GM23338 (cell line): ENCODE measurements around the gene MVB12B. TPM values are rescaled to one million over a fixed set of nuclear protein-coding genes. Genes with fewer than 3 reads are reported as not detected.

Experiments used
- ATAC-seq: fragments of 200-7000 bp; cut with Tn5 transposase; 3 replicates; pipeline ENCODE4 v1.9.1; 2020
- DNase-seq: peaks from one replicate; pipeline ENCODE4 v3.0.0-alpha.2; 2015; ENCODE audit warnings: low spot score
- H2AFZ ChIP-seq: fragments of 200-600 bp; sonication (generic); 2 replicates; pipeline ENCODE4 v1.8.0; 2016; ENCODE audit warnings: antibody characterized with exemption, mild to moderate bottlenecking, moderate library complexity
- H3F3A ChIP-seq: fragments of 200-600 bp; sonication (generic); replicated peaks from 2 replicates; pipeline ENCODE4 v1.8.0; 2017; ENCODE audit warnings: antibody characterized with exemption, mixed run types, low read depth
- H3K27ac ChIP-seq: fragments of 200-600 bp; sonication (generic); 2 replicates; pipeline ENCODE4 v1.6.1; 2016; ENCODE audit warnings: low read depth
- H3K27me3 ChIP-seq: fragments of 200-600 bp; sonication (generic); 2 replicates; pipeline ENCODE4 v1.8.0; 2016; ENCODE audit warnings: mild to moderate bottlenecking, mixed run types, moderate library complexity; ENCODE audit not compliant: insufficient read depth
- H3K36me3 ChIP-seq: fragments of 200-600 bp; sonication (generic); 2 replicates; pipeline ENCODE4 v1.8.0; 2016; ENCODE audit warnings: mild to moderate bottlenecking; ENCODE audit not compliant: insufficient read depth
- H3K4me1 ChIP-seq: fragments of 200-600 bp; sonication (generic); 2 replicates; pipeline ENCODE4 v1.8.0; 2016; ENCODE audit warnings: mild to moderate bottlenecking, moderate library complexity; ENCODE audit not compliant: insufficient read depth
- H3K4me2 ChIP-seq: fragments of 200-600 bp; sonication (generic); 2 replicates; pipeline ENCODE4 v1.7.1; 2017; ENCODE audit warnings: mixed run types
- H3K4me3 ChIP-seq: fragments of 200-600 bp; sonication (generic); 2 replicates; pipeline ENCODE4 v1.6.1; 2016; ENCODE audit warnings: mixed run types
- H3K79me2 ChIP-seq: fragments of 200-600 bp; sonication (generic); replicated peaks from 2 replicates; pipeline ENCODE4 v1.8.0; 2017; ENCODE audit warnings: mild to moderate bottlenecking; ENCODE audit not compliant: insufficient read depth
- H3K9me2 ChIP-seq: fragments of 200-600 bp; sonication (generic); 2 replicates; pipeline ENCODE4 v1.8.0; 2017; ENCODE audit not compliant: insufficient read depth
- H4K20me1 ChIP-seq: fragments of 200-600 bp; sonication (generic); replicated peaks from 2 replicates; pipeline ENCODE4 v1.8.0; 2017; ENCODE audit warnings: mild to moderate bottlenecking; ENCODE audit not compliant: insufficient read depth
- H3K27ac Mint-ChIP-seq: 2 replicates; pipeline ENCODE4 v1.8.0; 2020; ENCODE audit warnings: inconsistent platforms, mild to moderate bottlenecking, moderate library complexity, mixed read lengths
- H3K27me3 Mint-ChIP-seq: 3 replicates; pipeline ENCODE4 v1.8.0; 2022; ENCODE audit warnings: low read depth, mild to moderate bottlenecking, moderate library complexity, mixed read lengths, inconsistent platforms; ENCODE audit not compliant: insufficient read depth, poor library complexity
- H3K36me3 Mint-ChIP-seq: 3 replicates; pipeline ENCODE4 v1.8.0; 2021; ENCODE audit warnings: low read depth, mild to moderate bottlenecking, inconsistent platforms, moderate library complexity, mixed read lengths
- H3K4me1 Mint-ChIP-seq: 3 replicates; pipeline ENCODE4 v1.8.0; 2020; ENCODE audit warnings: mild to moderate bottlenecking, inconsistent platforms, mixed read lengths
- H3K4me3 Mint-ChIP-seq: 3 replicates; pipeline ENCODE4 v1.8.0; 2021; ENCODE audit warnings: moderate library complexity, mild to moderate bottlenecking, inconsistent platforms, mixed read lengths
- H3K9me3 Mint-ChIP-seq: 3 replicates; pipeline ENCODE4 v1.8.0; 2020; ENCODE audit warnings: moderate library complexity, mild to moderate bottlenecking, inconsistent platforms, mixed read lengths
- CREB1 ChIP-seq: fragments of 250-450 bp; sonication (Bioruptor Pico); IDR thresholded peaks from 2 replicates; pipeline ENCODE4 v1.5.0; 2020; ENCODE audit warnings: low read depth, mild to moderate bottlenecking, moderate library complexity
- CTCF ChIP-seq, 2 experiments: fragments of 200-600 bp in 1 of 2; sonication (generic) in 1 of 2; conservative IDR thresholded peaks; 2 replicates each; pipeline versions ENCODE4 v1.5.1 to v1.6.1; 2016 to 2017; ENCODE audit warnings: antibody characterized with exemption in 2 of 2, low read depth in 2 of 2, mild to moderate bottlenecking in 2 of 2, moderate library complexity in 1 of 2
- EZH2 ChIP-seq: fragments of 200-600 bp; sonication (generic); IDR thresholded peaks from one replicate; pipeline ENCODE4 v1.8.0; 2017; ENCODE audit warnings: antibody characterized with exemption, mild to moderate bottlenecking, low read depth; ENCODE audit not compliant: unreplicated experiment
- EZH2phosphoT487 ChIP-seq: fragments of 200-600 bp; sonication (generic); IDR thresholded peaks from one replicate; pipeline ENCODE4 v1.8.1; 2018; ENCODE audit warnings: antibody characterized with exemption; ENCODE audit not compliant: unreplicated experiment
- JUNB ChIP-seq: IDR thresholded peaks from one replicate; pipeline ENCODE4 v1.6.1; 2016; ENCODE audit warnings: antibody characterized with exemption; ENCODE audit not compliant: unreplicated experiment
- NANOG ChIP-seq: IDR thresholded peaks from 2 replicates; pipeline ENCODE4 v1.6.1; 2016; ENCODE audit warnings: antibody characterized with exemption, borderline replicate concordance
- POLR2AphosphoS5 ChIP-seq: IDR thresholded peaks from 2 replicates; pipeline ENCODE4 v1.6.1; 2016; ENCODE audit warnings: antibody characterized with exemption, low read depth
- STAT1 ChIP-seq: IDR thresholded peaks from one replicate; pipeline ENCODE4 v1.6.1; 2016; ENCODE audit warnings: antibody characterized with exemption; ENCODE audit not compliant: unreplicated experiment
- ZNF114 ChIP-seq: fragments of 250-450 bp; sonication (Bioruptor Pico); IDR thresholded peaks from 2 replicates; pipeline ENCODE4 v1.5.0; 2020; ENCODE audit warnings: mild to moderate bottlenecking, moderate library complexity
- ZNF331 ChIP-seq: fragments of 250-450 bp; sonication (Bioruptor Pico); IDR thresholded peaks from 2 replicates; pipeline ENCODE4 v1.5.0; 2020; ENCODE audit warnings: low read depth, mild to moderate bottlenecking, moderate library complexity
- ZNF462 ChIP-seq: fragments of 250-450 bp; sonication (Bioruptor Pico); IDR thresholded peaks from 2 replicates; pipeline ENCODE4 v1.5.0; 2020; ENCODE audit warnings: mild to moderate bottlenecking, moderate library complexity
- polyA plus RNA-seq: library from polyadenylated mRNA; unstranded; fragments of >200 nt; fragmentation: Nextera tagmentation; extraction: Ambion mirVana; gene quantifications from 2 replicates; pipeline ENCODE4 v1.2.1, GENCODE V29; 2016
- total RNA-seq: library from RNA; depleted of rRNA; stranded (reverse); fragments of >200 nt; shearing (Covaris generic); gene quantifications from 2 replicates; pipeline ENCODE4 v1.2.3, GENCODE V29; 2014
- TF ChIP-seq, protein P1 (sequence below): IDR thresholded peaks from one replicate; pipeline ENCODE4 v1.6.1; 2018; ENCODE audit warnings: antibody characterized with exemption; ENCODE audit not compliant: unreplicated experiment
- TF ChIP-seq, protein P2 (sequence below): IDR thresholded peaks from 2 replicates; pipeline ENCODE4 v1.6.1; 2016; ENCODE audit warnings: antibody characterized with exemption

The MVB12B gene
- total and polyA plus RNA-seq, 2 experiments from 2014 or later: 1.9 to 6.6 TPM

DNA sequence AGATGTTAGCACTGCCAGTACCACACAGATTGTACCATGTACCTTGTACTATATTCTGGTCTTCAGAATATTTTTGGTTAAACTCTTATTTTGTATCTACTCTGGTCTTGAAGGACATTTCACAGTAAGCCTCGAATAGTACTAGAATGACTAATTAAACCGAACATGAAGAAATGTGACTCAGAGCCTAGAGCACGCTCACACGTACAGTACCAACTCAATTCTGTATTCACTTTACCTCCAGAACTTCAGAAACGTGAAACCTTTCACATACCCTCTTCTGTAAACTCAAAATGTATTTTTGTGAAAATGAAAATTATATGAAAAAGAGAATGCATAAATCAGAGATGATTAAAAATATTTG lies 112.8 kb downstream of the MVB12B start:
- Mint-ChIP-seq H3K4me3 (no peak overlapping the region), H3K27me3 (peaks cover 6% of the 10 kb centered on the region), H3K27ac (peak overlapping the region; percentile 81; the same call in 1 of the 2 replicates), H3K9me3 (no peaks in the 10 kb centered on the region), H3K36me3 (no peaks in the 10 kb centered on the region), H3K4me1 (peaks cover 24% of the 10 kb centered on the region)
- no peaks in the 10 kb centered on the region for H4K20me1 ChIP-seq
- no peaks in the 10 kb centered on the region for H3F3A ChIP-seq
- H3K9me2 ChIP-seq: no peaks in the 10 kb centered on the region
- H3K4me1 ChIP-seq: peaks cover 9% of the 10 kb centered on the region; the same call in 1 of the 2 replicates
- H3K79me2 ChIP-seq: no peaks in the 10 kb centered on the region
- no peak overlapping the region for H3K4me3 ChIP-seq
- H3K27me3 ChIP-seq: no peaks in the 10 kb centered on the region
- no peak overlapping the region for H2AFZ ChIP-seq
- H3K4me2 ChIP-seq: no peak overlapping the region
- no peak overlapping the region for H3K27ac ChIP-seq
- no peaks in the 10 kb centered on the region for H3K36me3 ChIP-seq
- TF ChIP-seq ZNF114 (CRISPR knock-in tag) (no peak), NANOG (no peak), CREB1 (CRISPR knock-in tag) (no peak), ZNF462 (no peak), EZH2phosphoT487 (no peak), CTCF (conservative IDR thresholded peaks at IDR 0.05; ENCODE audit: low read depth in 2 of 2) (no peak), ZNF331 (CRISPR knock-in tag) (no peak), EZH2 (no peak), POLR2AphosphoS5 (no peak), JUNB (no peak), STAT1 (no peak)
- TF ChIP-seq, protein P1, sequence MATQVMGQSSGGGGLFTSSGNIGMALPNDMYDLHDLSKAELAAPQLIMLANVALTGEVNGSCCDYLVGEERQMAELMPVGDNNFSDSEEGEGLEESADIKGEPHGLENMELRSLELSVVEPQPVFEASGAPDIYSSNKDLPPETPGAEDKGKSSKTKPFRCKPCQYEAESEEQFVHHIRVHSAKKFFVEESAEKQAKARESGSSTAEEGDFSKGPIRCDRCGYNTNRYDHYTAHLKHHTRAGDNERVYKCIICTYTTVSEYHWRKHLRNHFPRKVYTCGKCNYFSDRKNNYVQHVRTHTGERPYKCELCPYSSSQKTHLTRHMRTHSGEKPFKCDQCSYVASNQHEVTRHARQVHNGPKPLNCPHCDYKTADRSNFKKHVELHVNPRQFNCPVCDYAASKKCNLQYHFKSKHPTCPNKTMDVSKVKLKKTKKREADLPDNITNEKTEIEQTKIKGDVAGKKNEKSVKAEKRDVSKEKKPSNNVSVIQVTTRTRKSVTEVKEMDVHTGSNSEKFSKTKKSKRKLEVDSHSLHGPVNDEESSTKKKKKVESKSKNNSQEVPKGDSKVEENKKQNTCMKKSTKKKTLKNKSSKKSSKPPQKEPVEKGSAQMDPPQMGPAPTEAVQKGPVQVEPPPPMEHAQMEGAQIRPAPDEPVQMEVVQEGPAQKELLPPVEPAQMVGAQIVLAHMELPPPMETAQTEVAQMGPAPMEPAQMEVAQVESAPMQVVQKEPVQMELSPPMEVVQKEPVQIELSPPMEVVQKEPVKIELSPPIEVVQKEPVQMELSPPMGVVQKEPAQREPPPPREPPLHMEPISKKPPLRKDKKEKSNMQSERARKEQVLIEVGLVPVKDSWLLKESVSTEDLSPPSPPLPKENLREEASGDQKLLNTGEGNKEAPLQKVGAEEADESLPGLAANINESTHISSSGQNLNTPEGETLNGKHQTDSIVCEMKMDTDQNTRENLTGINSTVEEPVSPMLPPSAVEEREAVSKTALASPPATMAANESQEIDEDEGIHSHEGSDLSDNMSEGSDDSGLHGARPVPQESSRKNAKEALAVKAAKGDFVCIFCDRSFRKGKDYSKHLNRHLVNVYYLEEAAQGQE: no peak
- TF ChIP-seq, protein P2, sequence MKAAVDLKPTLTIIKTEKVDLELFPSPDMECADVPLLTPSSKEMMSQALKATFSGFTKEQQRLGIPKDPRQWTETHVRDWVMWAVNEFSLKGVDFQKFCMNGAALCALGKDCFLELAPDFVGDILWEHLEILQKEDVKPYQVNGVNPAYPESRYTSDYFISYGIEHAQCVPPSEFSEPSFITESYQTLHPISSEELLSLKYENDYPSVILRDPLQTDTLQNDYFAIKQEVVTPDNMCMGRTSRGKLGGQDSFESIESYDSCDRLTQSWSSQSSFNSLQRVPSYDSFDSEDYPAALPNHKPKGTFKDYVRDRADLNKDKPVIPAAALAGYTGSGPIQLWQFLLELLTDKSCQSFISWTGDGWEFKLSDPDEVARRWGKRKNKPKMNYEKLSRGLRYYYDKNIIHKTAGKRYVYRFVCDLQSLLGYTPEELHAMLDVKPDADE: no peak
- DNase-seq (no peak), ATAC-seq (no peak)
